K562 (cell line): ENCODE results near the gene RTN4. TPM values are rescaled to one million over a fixed set of nuclear protein-coding genes. Genes with fewer than 3 reads are reported as not detected.
A peak's percentile ranks its signal among the peaks of the same experiment; 100 is the strongest.

Experiments
- ATAC-seq: fragments of 200-7000 bp; cut with Tn5 transposase; 3 replicates; pipeline ENCODE4 v1.9.1; 2020; ENCODE audit warnings: moderate library complexity
- BruUV-seq: library from RNA; stranded (reverse); fragments of 400-500 nt; replicated peaks from 2 replicates; lab custom pipeline; 2021; lab: Mats Ljungman, UMichigan
- CTCF ChIA-PET: fragments of 300-600 bp; formaldehyde crosslinking; extraction: SDS; loops from one replicate; lab custom pipeline; 2021; ENCODE audit warnings: low intra/inter-chr PET ratio; lab: Yijun Ruan, JAX
- POLR2A ChIA-PET: fragments of 300-600, 350-650 bp; sonication (Branson Sonifier 250); formaldehyde crosslinking; extraction: SDS; loops from one replicate; lab custom pipeline; 2021; ENCODE audit warnings: antibody characterized with exemption, inconsistent platforms; lab: Yijun Ruan, JAX
- DNase-seq, 4 experiments: peaks; one replicate each; pipeline versions ENCODE4 v3.0.0 to v3.0.0-alpha.2; 2011 to 2018; ENCODE audit warnings: low spot score in 3 of 4, mixed read lengths in 3 of 4; ENCODE audit errors: extremely low read depth in 1 of 4
- FAIRE-seq: peaks from 2 replicates; lab custom pipeline; 2011; peaks lifted over from hg19 to GRCh38; lab: Jason Lieb, UNC
- H2AFZ ChIP-seq: 2 replicates; pipeline ENCODE4 v1.6.0; 2011; ENCODE audit warnings: low read depth, low read length, control low read depth, inconsistent platforms
- H3K27ac ChIP-seq: fragments of 200-600 bp; 3 replicates; pipeline ENCODE4 v1.8.0; 2011; ENCODE audit warnings: low read depth, mild to moderate bottlenecking, control low read depth, inconsistent platforms, low read length, moderate library complexity, mixed read lengths; ENCODE audit errors: extremely low read depth
- H3K27me3 ChIP-seq, 2 experiments: fragments of 300-600 bp in 1 of 2; 2 replicates in 1 of 2; 3 replicates in 1 of 2; pipeline versions ENCODE4 v1.6.0 to v1.8.0; 2011; ENCODE audit warnings: inconsistent platforms in 2 of 2, low read length in 2 of 2, mild to moderate bottlenecking in 1 of 2, mixed read lengths in 1 of 2, moderate library complexity in 1 of 2; ENCODE audit not compliant: control insufficient read depth in 2 of 2, insufficient read depth in 2 of 2
- H3K36me3 ChIP-seq: fragments of 300-600 bp; 3 replicates; pipeline ENCODE4 v1.8.0; 2011; ENCODE audit warnings: mild to moderate bottlenecking, low read length, inconsistent platforms; ENCODE audit not compliant: control insufficient read depth, insufficient read depth
- H3K4me1 ChIP-seq, 2 experiments: fragments of 200-600 bp in 1 of 2; replicated peaks in 1 of 2; 2 replicates in 1 of 2; 3 replicates in 1 of 2; pipeline versions ENCODE4 v1.5.1 to v1.8.0; 2011; ENCODE audit warnings: inconsistent platforms in 2 of 2, low read length in 2 of 2, mild to moderate bottlenecking in 1 of 2, mixed read lengths in 1 of 2, moderate library complexity in 1 of 2; ENCODE audit not compliant: control insufficient read depth in 2 of 2, insufficient read depth in 2 of 2
- H3K4me2 ChIP-seq: 2 replicates; pipeline ENCODE4 v1.6.1; 2011; ENCODE audit warnings: low read length, control low read depth, inconsistent platforms, mixed read lengths; ENCODE audit not compliant: insufficient read depth
- H3K4me3 ChIP-seq: fragments of 200-600 bp; sonication (generic), shearing (Covaris generic); 2 replicates; pipeline ENCODE4 v1.5.1; 2016; ENCODE audit warnings: control low read depth, inconsistent platforms
- H3K79me2 ChIP-seq: fragments of 200-600 bp; 3 replicates; pipeline ENCODE4 v1.8.0; 2011; ENCODE audit warnings: low read length, inconsistent platforms; ENCODE audit not compliant: control insufficient read depth, insufficient read depth
- H3K9ac ChIP-seq, 2 experiments: 2 replicates each; pipeline versions ENCODE4 v1.6.0 to v1.6.1; 2011; ENCODE audit warnings: low read depth in 2 of 2, low read length in 2 of 2, control low read depth in 1 of 2, inconsistent platforms in 1 of 2, mild to moderate bottlenecking in 1 of 2, mixed read lengths in 1 of 2; ENCODE audit not compliant: insufficient read depth in 1 of 2
- H3K9me1 ChIP-seq: one replicate; pipeline ENCODE4 v1.6.0; 2011; ENCODE audit warnings: inconsistent platforms, mild to moderate bottlenecking, low read length, moderate library complexity; ENCODE audit not compliant: control insufficient read depth, insufficient read depth
- H3K9me3 ChIP-seq: replicated peaks from 2 replicates; pipeline ENCODE4 v1.5.1; 2011; ENCODE audit warnings: low read depth, low read length, inconsistent platforms; ENCODE audit not compliant: control insufficient read depth, insufficient read depth
- H4K20me1 ChIP-seq: replicated peaks from 2 replicates; pipeline ENCODE4 v1.6.1; 2011; ENCODE audit warnings: low read length, inconsistent platforms, mixed read lengths; ENCODE audit not compliant: control insufficient read depth, insufficient read depth
- EP300 ChIP-seq: IDR thresholded peaks from 2 replicates; pipeline ENCODE4 v1.6.1; 2012; ENCODE audit warnings: low read length, improper control_type of control experiment
- FIP1L1 ChIP-seq: fragments of 200-400 bp; formaldehyde crosslinking; IDR thresholded peaks from 2 replicates; pipeline ENCODE4 v1.6.1; 2018; ENCODE audit warnings: mild to moderate bottlenecking, low read depth, low read length; ENCODE audit not compliant: poor library complexity, severe bottlenecking
- HDGF ChIP-seq: fragments of 450-650 bp; IDR thresholded peaks from 2 replicates; pipeline ENCODE4 v1.6.1; 2016
- NFIC ChIP-seq: fragments of 450-650 bp; IDR thresholded peaks from 2 replicates; pipeline ENCODE4 v1.6.1; 2017; ENCODE audit warnings: mild to moderate bottlenecking, inconsistent platforms
- PCBP1 ChIP-seq: fragments of 200-400 bp; formaldehyde crosslinking; IDR thresholded peaks from 2 replicates; pipeline ENCODE4 v1.6.1; 2018; ENCODE audit warnings: mild to moderate bottlenecking, low read depth, low read length; ENCODE audit not compliant: poor library complexity, severe bottlenecking
- POLR2AphosphoS5 ChIP-seq: IDR thresholded peaks from 2 replicates; pipeline ENCODE4 v1.6.1; 2011; ENCODE audit warnings: mild to moderate bottlenecking, low read depth, low read length, moderate library complexity; ENCODE audit not compliant: control insufficient read depth, insufficient read depth
- RBM17 ChIP-seq: fragments of 200-400 bp; formaldehyde crosslinking; IDR thresholded peaks from 2 replicates; pipeline ENCODE4 v1.6.1; 2017; ENCODE audit warnings: low read depth, mild to moderate bottlenecking, low read length, borderline replicate concordance
- TCF15 ChIP-seq: fragments of 250-450 bp; sonication (Bioruptor Pico); IDR thresholded peaks from 2 replicates; pipeline ENCODE4 v1.8.0; 2022; ENCODE audit warnings: moderate library complexity, mild to moderate bottlenecking, inconsistent platforms
- ZNF184 ChIP-seq: sonication (generic); formaldehyde crosslinking; IDR thresholded peaks from 2 replicates; pipeline ENCODE4 v1.5.0; 2020; ENCODE audit warnings: missing genetic modification reagents
- ZNF766 ChIP-seq: fragments of 200-800 bp; sonication (Bioruptor generic); conservative IDR thresholded peaks from 2 replicates; pipeline ENCODE4 v1.6.1; 2016; ENCODE audit warnings: missing genetic modification characterization, missing compliant biosample characterization
- WGBS: fragments of 100-300 bp; shearing (Covaris generic); methylation state at CpG from one replicate; pipeline ENCODE4 v1.1.6; 2016; ENCODE audit warnings: low coverage, mixed read lengths; ENCODE audit not compliant: insufficient coverage; ENCODE audit errors: missing lambda C conversion rate; 5-methylcytosine and 5-hydroxymethylcytosine counted together
- in situ Hi-C: fragments of 300-500 bp; cut with MboI; formaldehyde crosslinking; loops from 4 replicates; pipeline ENCODE4 v1.15.0; 2018; ENCODE audit warnings: inconsistent platforms, mixed read lengths
- intact Hi-C: fragments of 100-400 bp; cut with micrococcal nuclease; formaldehyde crosslinking; loops from 2 replicates; pipeline ENCODE4 v1.14.2; 2022
- polyA plus RNA-seq, 8 experiments: library from polyadenylated mRNA; depleted of rRNA in 4 of 8; stranded (reverse) in 5 of 8; unstranded in 3 of 8; fragments of >200 nt; fragmentation: Nextera tagmentation in 2 of 8; fragmentation: Illumina TruSeq in 1 of 8; extraction: Ambion mirVana in 2 of 8; extraction: Trizol in 1 of 8; gene quantifications; 2 replicates each; pipeline versions ENCODE4 v1.2.1 to v1.2.3, GENCODE V29; 2011 to 2014; ENCODE audit warnings: inconsistent platforms in 1 of 8, missing spikeins in 1 of 8
- total RNA-seq, 7 experiments: library from RNA; depleted of rRNA in 6 of 7; stranded (reverse); fragments of >200 nt in 6 of 7; fragmentation: Illumina TruSeq in 2 of 7; extraction: Trizol in 2 of 7; gene quantifications; 2 replicates each; pipeline versions ENCODE4 v1.2.1 to v1.2.3, GENCODE V29; 2011 to 2021; ENCODE audit warnings: low replicate concordance in 1 of 7
- TF ChIP-seq, protein P1 (sequence below), 3 experiments: fragments of 200-800 bp in 1 of 3; sonication (Bioruptor generic) in 1 of 3; sonication (generic) in 1 of 3; formaldehyde crosslinking in 1 of 3; IDR thresholded peaks; 2 replicates each; pipeline versions ENCODE4 v1.6.1 to v1.8.0; 2016 to 2022; ENCODE audit warnings: mild to moderate bottlenecking in 2 of 3, missing compliant biosample characterization in 2 of 3, missing genetic modification characterization in 2 of 3, missing genetic modification reagents in 1 of 3

Gene RTN4
- total and polyA plus RNA-seq, 9 of the 15 experiments (the other 6 are each of a cell fraction or from before 2014, with no cell fraction given) = 73.0 to 248 (median 116) TPM

GRCh38 chr2:55049821-55050099, 491 bp downstream of the RTN4 start:
- intact Hi-C loops = loop anchor here (1.0 to 5.0 kb wide), 8 partner anchors 35 to 368 kb away; partner anchors contain the start of genes CCDC88A, CLHC1 and RPS27A
- peaks cover 40% of the 10 kb centered on the region for H4K20me1 ChIP-seq
- H3K9me1 ChIP-seq = no peaks in the 10 kb centered on the region
- H3K4me2 ChIP-seq = peak overlapping the region; percentile 95; the same call in 1 of the 2 replicates
- no peak for FAIRE-seq
- TF ChIP-seq PCBP1 (peak; percentile 11), EP300 (no peak), POLR2AphosphoS5 (no peak), ZNF184 (no peak), FIP1L1 (peak; percentile 47), RBM17 (no peak), ZNF766 (no peak), NFIC (no peak), TCF15 (CRISPR knock-in tag) (no peak), HDGF (no peak)
- TF ChIP-seq, protein P1, sequence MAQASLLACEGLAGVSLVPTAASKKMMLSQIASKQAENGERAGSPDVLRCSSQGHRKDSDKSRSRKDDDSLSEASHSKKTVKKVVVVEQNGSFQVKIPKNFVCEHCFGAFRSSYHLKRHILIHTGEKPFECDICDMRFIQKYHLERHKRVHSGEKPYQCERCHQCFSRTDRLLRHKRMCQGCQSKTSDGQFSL (CRISPR knock-in tag; IDR thresholded peaks at IDR 0.05) = peak; percentile 8; the same call in 1 of the 2 replicates
- TF ChIP-seq, protein P1 (tag; IDR thresholded peaks at IDR 0.05) = no peak
- TF ChIP-seq, all 486 proteins: peak for 3
- H3K27me3 ChIP-seq = no peaks in the 10 kb centered on the region
- no peak; the same call in 2 of the 3 replicates for ATAC-seq
- peak overlapping the region; percentile 25; the same call in 1 of the 2 replicates for H2AFZ ChIP-seq
- H3K9ac ChIP-seq = peak overlapping the region; percentile 91 to 97
- WGBS = 0% methylated on average over 22 of the region's 35 CpGs
- ChIA-PET POLR2A (interaction anchor here (0.6 to 4.1 kb wide), 27 partner anchors 8 to 760 kb away, joined by 3 to 24 read pairs (median 6); partner anchors contain the start of genes CLHC1 and RPS27A), CTCF (interaction anchor here (0.6 to 2.1 kb wide), 4 partner anchors 110 to 943 kb away, joined by 3 to 13 read pairs (median 6); no protein-coding TSS in a partner anchor)
- peaks cover 83% of the 10 kb centered on the region for H3K79me2 ChIP-seq
- in situ Hi-C loops = loop anchor here (5.0 kb wide), 1 partner anchor 123 kb away; no protein-coding TSS in a partner anchor
- peak overlapping the region; percentile 94 for H3K27ac ChIP-seq
- H3K36me3 ChIP-seq = peaks cover 22% of the 10 kb centered on the region
- no peaks in the 10 kb centered on the region for H3K9me3 ChIP-seq
- H3K4me3 ChIP-seq = peak overlapping the region; percentile 89
- H3K4me1 ChIP-seq = peaks cover 5 to 12% of the 10 kb centered on the region in 2 experiments; a peak in 3 of 5 replicates
- no TSS peak for BruUV-seq
- no peak for DNase-seq
